Fibroblast of pulmonary artery (primary cell): ENCODE data around the gene POLR1E.
A peak's percentile ranks its signal among the peaks of the same experiment; 100 is the strongest.
"Not testable (repeated sequence)": the region's sequence is repeated elsewhere in the genome, so short reads cannot be mapped to it uniquely, and the experiment has no call there.

Source experiments
- DNase-seq: peaks from one replicate; pipeline ENCODE4 v3.0.0-alpha.2; 2010; ENCODE audit warnings: low read depth
- H3K4me3 ChIP-seq: replicated peaks from 2 replicates; pipeline ENCODE4 v1.5.1; 2011; ENCODE audit warnings: low read depth, mild to moderate bottlenecking, control low read depth, low read length, moderate library complexity
- TF ChIP-seq, protein P1 (sequence below): IDR thresholded peaks from 2 replicates; pipeline ENCODE4 v1.5.1; 2011; ENCODE audit warnings: mild to moderate bottlenecking, control low read depth, low read length, inconsistent platforms; ENCODE audit errors: missing control alignments

The POLR1E gene

DNA sequence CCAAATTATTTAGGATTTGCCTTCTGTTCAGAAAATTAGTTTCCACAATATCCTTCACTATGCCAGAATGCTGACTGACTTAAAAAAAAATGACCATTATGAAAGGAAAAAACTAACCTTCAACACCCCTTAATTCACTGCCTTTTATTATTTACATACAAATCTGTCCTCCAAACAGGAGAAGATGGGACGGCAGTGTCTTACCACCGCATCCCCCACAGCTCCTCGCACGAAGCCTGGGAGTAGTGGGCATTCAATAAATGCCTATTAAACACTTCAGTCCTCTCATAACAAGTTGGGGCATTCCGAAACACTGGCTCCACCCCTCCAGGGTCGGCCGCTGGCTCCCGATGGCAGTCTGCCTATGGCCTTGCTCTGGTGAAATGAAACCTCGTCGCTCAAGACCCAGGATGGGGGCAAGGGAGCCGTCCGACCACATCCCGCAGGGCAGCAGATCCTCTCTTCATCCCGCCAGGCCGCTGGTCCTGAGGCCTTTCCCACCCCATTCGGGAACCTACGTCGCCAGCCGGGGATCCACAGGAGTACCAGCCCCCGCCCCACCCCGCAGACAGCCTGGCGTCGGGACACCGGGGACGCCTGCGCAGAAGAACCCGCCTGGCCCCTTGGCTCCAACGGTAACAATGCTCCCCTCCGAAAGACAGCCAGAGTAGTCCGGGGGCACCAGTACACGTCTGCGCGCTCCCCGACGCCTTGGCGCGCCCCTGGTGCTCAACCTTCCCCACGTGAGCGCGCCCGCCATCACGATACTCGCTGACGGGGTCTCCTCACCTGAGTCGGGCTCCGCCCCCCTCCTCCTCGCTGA is 21.1 kb upstream of the POLR1E start:
- peak overlapping the region; percentile 92 for H3K4me3 ChIP-seq
- peak; percentile 73 for DNase-seq
- TF ChIP-seq, protein P1, sequence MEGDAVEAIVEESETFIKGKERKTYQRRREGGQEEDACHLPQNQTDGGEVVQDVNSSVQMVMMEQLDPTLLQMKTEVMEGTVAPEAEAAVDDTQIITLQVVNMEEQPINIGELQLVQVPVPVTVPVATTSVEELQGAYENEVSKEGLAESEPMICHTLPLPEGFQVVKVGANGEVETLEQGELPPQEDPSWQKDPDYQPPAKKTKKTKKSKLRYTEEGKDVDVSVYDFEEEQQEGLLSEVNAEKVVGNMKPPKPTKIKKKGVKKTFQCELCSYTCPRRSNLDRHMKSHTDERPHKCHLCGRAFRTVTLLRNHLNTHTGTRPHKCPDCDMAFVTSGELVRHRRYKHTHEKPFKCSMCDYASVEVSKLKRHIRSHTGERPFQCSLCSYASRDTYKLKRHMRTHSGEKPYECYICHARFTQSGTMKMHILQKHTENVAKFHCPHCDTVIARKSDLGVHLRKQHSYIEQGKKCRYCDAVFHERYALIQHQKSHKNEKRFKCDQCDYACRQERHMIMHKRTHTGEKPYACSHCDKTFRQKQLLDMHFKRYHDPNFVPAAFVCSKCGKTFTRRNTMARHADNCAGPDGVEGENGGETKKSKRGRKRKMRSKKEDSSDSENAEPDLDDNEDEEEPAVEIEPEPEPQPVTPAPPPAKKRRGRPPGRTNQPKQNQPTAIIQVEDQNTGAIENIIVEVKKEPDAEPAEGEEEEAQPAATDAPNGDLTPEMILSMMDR = no peak

DNA sequence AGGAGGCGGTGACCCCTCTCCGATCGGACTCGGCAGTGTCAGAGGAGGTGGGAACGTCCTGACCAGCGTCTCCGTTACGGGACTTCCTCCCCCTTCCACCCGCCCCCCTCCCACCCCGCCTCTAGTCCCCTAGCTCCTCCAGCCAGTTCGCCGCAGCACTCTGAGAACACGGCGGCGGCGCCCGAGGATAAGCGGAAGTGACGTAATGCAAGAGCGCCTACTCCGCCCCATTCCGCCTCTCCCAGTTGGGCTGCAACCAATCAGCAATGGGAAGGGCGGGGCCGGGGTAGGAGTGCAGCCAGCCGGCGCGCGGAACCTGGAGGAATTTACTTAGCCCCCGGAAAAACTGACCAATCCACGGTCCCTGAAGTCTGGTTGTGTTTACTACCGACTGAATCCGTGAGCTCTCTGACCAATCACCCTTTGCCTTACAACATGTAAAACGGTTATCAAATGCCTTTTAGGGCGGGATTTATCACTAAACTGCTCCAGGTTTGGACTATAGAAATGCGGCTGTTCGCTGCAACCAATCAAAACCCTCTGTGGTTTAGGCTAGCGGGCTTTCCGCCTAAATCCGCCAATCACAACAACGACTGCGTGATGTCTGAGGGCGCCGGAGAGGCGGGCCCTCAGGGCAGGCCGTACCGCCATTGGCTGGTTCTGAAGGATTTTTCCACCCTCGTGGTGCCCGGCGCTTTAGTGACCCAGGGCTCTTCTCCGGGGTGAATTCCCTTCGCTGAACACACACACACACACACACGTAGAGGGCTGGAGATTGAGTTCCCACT is 20.3 kb upstream of the POLR1E start, which contains the start of gene ZBTB5:
TSS of gene ZBTB5 (minus strand) at position 202 of the 788 bp plus-strand sequence. CDS start 22,899 bp downstream, outside the sequence.
- peak; percentile 100 for DNase-seq
- TF ChIP-seq, protein P1 = no peak
- H3K4me3 ChIP-seq = peak within 1 kb of the TSS; percentile 92

DNA sequence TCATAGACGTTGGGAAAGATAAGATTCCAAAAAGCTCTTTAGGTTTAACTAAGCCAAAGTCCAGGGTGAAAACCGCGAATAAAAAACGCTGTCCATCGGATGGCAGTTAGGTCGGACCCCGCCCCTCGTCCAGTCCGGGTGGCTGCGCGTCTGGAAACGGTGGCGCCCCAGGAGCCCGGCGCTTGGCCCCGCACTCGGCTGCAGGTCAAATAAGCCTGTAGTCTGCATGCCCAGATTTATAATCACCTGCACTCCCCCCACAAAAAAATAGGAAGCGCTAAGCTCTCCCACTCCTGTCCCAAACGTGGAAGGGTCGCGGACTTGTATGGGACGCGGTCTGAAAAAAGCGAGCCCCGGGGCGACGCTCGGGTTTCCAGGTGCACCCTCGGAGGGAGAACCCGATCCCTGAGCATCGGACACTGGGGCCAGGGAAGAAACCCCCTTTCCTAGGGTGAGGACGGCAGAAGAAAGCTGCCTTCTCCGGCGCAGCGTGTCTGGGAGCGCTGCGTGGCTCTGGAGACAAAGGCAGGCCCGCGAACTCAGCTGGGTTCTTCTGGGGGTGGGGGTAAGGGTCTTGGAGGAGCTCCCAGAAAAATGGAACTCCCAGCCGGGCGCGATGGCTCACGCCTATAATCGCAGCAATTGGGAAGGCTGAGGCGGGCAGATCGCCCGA is 19.6 kb upstream of the POLR1E start:
- DNase-seq = peak; percentile 82
- H3K4me3 ChIP-seq = peak overlapping the region; percentile 92

DNA sequence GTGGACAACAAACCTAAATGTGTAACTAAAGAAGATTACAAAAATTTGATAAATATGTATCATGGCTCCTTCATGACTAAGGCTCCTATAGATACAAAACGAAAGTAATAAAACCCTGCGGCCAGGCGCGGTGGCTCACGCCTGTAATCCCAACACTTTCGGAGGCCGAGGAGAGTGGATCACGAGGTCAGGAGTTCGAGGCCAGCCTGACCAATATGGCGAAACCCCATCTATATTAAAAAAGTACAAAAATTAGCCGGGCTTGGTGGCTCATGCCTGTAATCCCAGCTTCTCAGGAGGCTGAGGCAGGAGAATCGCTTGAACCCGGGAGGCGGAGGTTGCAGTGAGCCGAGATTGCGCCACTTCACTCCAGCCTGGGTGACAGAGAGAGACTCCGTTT is 18.2 kb upstream of the POLR1E start:
- not testable (repeated sequence) for DNase-seq, H3K4me3 ChIP-seq

More for the DNA sequence above, 19.6 kb upstream of the POLR1E start:
- TF ChIP-seq, protein P1 = no peak

DNA sequence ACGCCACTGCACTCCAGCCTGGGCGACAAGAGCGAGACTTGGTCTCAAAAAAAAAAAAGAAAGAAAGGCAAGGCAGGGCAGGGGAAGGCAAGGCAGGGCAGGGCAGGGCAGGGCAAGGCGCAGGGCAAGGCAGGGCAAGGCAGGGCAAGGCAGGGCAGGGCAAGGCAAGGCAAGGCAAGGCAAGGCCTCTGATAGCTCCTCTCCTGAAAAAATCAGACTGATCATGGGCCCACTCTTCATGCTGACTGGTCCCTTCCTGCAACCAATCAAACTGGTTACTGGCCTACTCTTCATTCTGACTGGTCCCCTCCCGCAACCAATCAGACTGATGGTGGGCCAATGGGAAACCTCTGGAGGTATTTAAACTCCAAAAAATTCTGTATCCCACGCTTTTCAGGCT is 17.1 kb upstream of the POLR1E start:
- TF ChIP-seq, protein P1 = no peak
- no peak for DNase-seq
- H3K4me3 ChIP-seq = no peak overlapping the region

DNA sequence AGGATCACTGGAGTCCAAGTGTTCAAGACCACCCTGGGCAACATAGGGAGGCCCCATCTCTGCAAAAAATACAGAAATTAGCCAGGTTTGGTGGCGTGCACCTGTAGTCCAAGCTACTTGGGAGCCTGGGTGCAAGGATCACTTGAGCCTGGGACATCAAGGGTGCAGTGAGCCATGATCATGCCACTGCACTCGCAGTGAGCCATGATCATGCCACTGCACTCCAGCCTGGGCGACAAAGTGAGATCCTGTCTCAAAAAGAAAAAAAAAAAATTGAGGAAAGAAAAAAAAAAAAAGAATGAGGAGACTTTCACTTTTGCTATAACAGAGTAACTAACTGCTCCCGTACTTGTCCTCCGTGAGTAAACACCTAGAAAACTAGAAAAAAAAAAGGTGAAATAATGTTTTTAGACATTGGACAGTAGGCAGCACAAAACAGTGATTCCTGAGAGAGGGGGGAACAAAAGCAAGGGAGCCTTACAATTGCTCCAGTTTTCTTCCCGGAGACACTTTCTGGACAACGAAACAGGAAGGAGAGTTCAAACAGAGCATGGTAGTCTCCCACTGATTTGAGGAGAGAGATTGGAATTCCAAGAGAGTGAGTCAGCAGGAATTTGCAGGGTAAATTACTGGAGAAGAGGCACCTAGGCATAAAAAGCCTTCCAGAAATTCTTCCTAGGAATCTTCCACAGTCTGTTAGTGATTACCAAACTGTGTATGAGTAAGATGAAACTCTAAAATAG is 13.6 kb upstream of the POLR1E start:
- DNase-seq = peak; percentile 93
- TF ChIP-seq, protein P1 = no peak
- H3K4me3 ChIP-seq = peak overlapping the region; percentile 40

DNA sequence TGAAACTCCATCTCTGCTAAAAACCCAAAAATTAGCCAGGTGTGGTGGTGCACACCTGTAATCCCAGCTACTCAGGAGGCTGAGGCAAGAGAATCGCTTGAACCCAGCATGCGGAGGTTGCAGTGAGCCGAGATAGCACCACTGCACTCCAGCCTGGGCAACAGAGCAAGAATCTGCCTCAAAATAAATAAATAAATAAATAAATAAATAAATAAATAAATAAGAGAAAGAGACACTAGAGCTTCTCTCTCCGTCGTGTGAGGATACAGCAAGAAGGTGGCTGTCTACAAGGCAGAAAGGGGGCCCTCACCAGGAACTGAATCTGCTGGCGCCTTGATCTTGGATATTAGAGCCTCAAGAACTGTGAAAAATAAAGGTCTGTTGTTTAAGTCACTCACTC is 11.8 kb upstream of the POLR1E start:
- H3K4me3 ChIP-seq, DNase-seq: not testable (repeated sequence)
